Forelimb muscle (tissue), 1 donor: ENCODE measurements around the gene TRIM59. TPM values are rescaled to one million over a fixed set of nuclear protein-coding genes. Genes with fewer than 3 reads are reported as not detected.

ENCODE experiments used
- DNase-seq: peaks from one replicate; pipeline ENCODE4 v3.0.0-alpha.2; 2013; ENCODE audit warnings: low read depth
- polyA plus RNA-seq: library from polyadenylated mRNA; unstranded; fragments of 120-200 nt; gene quantifications from one replicate; pipeline ENCODE4 v1.2.1, GENCODE V29; 2013; ENCODE audit not compliant: insufficient read length

Gene TRIM59, protein sequence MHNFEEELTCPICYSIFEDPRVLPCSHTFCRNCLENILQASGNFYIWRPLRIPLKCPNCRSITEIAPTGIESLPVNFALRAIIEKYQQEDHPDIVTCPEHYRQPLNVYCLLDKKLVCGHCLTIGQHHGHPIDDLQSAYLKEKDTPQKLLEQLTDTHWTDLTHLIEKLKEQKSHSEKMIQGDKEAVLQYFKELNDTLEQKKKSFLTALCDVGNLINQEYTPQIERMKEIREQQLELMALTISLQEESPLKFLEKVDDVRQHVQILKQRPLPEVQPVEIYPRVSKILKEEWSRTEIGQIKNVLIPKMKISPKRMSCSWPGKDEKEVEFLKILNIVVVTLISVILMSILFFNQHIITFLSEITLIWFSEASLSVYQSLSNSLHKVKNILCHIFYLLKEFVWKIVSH
- 6.5 TPM for polyA plus RNA-seq

DNA sequence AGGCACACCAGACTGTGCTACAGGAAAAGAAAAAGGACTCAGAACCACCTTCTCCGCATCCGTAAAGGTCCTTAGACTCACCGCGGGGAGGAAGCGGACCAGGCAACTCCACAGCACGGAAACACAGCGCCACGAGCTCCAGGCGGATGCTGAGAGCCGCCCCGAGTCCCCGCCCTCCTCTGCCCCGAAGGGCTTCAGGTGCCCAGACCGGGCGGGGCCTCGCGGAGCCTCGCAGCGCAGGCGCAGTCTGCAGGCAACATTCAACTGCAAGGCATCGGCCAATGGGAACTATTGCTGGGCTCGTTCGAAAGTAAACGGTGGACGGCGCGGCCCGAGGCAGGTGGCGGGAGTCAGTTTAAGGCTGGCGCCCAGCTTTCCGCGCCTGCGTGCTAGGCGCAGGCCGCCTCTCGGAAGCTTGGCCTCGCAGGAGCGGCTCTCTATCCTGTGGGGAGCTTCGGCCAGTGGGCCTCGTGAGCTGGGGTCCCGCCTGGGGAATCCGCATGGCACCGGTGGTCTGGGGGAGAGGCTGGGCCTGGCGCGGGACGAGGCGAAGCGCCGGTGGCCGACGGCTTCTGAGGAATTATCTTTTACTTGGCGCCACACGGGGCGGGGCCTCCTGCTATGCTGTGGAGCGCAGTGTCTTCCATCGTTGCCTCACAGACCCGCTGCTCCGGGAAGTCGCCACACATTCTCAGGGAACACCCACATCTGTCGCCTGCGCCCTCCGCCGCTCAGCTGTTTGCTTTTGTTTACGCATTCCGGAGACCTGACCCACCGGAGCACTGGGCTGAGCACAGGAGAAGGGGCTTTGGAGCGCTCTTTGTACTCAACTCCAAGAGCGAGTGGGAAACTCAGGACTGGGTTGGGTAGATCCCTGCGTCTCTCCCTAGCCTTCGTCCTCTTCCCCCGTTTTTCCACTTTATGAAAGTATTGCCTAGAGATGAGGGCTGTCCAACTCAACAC lies at the start of gene TRIM59:
TRIM59 (minus strand) TSS at position 151 of the 963 bp plus-strand sequence. CDS start 10,603 bp downstream, outside the sequence.
- peak; percentile 81 for DNase-seq

DNA sequence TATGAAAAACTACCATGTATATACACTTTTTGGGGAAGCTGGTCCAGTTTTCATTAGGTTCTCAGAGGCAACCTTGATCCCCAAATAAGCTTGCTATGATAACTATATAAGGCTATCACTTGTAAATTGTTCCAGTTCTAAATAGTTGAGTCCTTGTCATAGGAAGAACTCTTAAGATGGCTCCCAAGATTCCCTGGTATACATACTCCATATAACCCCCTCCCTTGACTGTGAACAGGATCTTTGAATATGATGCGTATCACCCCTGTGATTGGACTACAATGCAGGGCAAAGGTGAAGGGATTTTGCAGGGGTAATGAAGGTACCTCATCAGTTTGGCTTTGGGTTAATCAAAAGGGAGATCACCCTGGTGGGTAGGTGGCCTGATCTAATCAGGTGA lies 48.6 kb upstream of the TRIM59 start:
- no peak for DNase-seq

DNA sequence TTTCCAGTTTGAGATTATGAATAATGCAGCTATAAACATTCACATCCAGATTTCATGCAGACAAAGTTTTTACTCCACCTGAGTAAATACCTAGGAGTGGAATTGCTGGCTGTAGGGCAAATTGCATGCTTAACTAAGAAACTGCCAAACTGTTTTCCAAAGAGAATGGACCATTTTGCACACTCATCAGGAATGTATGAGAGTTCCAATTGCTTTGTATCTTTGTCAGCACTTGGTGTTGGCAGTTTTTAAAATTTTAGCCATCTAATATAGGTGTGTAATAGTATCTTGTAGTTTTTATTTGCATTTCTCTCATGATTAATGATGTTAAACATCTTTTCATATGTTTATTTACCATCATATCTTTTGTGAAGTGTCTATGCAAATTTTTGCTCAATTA lies 40.6 kb upstream of the TRIM59 start:
- no peak for DNase-seq

DNA sequence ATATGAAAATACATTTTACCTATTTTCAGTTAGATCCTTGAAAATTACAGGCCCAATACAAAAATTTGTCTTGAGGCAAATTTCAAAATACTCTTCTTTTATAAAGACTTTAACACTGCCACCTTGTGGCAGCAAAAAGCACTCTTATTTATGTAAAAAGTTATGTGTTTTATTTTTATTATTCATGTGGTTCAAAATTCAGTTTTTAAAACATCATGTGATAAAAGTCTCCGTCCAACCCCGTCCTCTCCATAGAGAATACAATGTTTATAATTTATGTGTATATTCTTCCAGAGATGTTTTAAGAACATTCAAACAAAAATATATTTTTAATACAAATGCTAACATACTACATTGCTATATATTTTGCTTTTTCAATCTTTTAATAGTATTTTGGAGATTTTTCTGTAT lies 36.9 kb upstream of the TRIM59 start:
- DNase-seq = peak; percentile 29

DNA sequence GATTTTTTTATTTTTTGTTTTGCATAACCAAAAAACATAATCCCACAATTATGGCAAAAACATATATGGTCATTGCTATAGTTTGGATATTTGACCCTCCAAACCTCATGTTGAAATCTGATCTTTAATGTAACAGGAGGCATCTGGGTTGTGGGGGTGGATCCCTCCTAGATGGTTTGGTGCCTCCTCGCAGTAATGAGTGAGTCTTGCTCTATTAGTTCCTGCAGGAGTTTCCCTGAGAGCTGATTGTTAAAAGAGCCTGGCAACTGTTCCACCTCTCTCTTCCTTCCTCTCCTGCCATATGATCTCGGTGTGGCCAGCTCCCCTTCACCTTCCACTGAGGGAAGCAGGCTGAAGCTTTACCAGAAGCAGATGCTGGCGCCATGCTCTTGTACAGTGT lies 33.2 kb upstream of the TRIM59 start:
- DNase-seq = no peak

DNA sequence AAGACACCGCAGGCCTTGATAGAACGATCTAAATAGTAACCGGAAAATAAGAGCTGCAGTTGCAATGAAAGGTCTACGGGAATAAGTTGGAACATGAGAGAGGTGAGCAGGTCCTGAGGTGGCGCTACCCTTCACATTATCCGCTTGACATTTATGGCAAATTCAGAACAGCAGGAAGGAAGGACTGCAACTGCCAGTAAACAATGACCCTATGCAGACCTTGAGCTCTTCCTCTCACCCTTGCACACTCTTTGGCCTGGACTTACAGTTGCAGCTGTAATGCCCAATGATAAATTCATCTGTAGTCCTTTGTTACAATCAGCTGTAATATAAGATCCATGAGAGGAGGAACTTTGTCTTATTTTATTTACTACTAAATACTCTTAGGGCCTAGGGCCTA lies 32.3 kb upstream of the TRIM59 start:
- no peak for DNase-seq

DNA sequence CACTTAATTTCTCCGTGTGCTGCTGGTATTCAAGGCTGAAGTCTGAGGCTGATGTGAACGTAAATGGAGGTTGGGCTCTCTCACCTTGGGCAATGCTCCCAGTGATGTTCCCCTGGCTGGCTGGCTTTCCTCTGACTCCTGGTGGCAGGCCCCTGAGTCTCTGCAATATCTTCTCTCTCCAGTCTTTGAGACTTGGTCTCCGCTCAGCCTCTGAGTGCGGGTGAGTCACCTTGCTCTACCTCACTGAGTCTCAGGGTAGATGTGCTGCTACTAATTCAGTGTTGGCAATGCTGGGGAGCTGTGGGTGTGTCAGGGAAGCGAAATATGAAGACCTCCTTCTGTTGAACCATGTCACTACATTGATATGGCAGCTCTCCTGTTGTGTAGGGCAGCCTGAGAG lies 31.3 kb upstream of the TRIM59 start:
- DNase-seq = no peak

DNA sequence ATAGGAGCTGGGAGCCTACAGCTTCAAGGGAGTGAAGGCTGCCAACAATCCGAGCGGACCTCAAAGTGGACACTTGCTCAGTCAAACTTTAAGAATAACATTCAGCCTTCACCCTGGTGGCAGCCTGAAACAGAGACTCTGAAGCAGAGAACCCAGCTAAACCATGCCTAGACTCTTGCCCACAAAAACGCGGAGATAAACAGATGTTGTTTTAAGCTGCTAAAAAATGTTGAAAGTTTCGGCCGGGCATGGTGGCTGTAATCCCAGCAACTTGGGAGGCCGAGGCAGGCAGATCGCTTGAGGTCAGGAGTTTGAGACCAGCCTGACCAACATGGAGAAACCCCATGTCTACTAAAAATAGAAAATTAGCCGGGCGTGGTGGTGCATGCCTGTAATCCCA lies 29.8 kb upstream of the TRIM59 start:
- no peak for DNase-seq

DNA sequence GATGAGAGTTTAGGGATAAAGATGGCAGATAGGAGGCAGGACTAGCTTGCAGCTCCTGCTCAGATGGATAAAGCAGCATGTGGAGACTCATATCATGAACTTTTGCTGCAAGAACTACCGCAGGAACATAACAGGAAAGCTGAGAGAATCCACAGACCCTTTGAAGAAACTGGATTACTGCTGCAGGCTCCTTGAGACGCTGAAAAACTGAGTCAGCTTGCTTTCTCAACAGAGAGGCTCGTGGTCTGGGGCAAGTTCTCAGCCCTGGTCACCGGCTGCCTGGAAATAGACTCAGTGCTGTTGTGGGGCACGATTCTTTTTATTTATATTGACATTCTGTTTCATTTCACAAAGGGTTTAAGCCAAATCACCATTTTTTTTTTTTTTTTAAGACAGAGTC lies 28.8 kb upstream of the TRIM59 start:
- DNase-seq = no peak

DNA sequence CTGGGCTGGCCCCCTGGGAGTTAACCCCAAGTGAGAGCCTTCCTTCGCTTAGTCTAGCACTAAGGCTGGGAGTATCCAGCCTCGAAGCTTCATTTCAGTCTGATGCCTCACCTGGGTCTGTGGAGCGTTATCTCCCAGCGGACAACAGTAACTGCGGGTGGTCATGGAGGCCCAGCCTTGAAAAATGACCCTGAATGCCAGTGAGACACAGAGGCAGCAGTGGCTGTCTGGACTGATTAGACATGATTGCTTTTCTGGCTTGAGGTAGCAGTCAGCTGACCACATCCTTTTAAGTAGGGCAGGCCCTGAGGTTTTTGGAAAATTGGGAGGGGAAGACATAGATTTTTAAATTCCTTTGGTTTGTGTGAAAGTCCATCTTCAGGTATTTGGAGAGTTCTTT lies 28.2 kb upstream of the TRIM59 start:
- no peak for DNase-seq

DNA sequence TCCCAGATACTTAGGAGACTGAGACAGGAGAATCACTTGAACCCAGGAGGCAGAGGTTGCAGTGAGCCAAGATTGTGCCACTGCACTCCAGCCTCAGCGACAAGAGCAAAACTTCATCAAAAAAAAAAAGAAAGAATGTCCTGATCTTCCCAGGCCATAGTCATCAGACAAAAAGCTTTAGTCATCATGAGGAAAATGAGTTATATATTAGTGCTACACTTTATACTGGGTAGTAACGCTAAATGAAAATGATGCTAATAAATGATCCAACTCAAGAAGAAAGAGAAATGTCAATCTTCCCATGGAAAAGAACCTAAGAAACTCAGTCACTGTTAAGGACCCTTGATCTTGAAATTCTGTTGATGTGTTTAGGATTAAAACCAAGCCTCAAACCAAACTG lies 26.3 kb upstream of the TRIM59 start:
- DNase-seq = no peak

DNA sequence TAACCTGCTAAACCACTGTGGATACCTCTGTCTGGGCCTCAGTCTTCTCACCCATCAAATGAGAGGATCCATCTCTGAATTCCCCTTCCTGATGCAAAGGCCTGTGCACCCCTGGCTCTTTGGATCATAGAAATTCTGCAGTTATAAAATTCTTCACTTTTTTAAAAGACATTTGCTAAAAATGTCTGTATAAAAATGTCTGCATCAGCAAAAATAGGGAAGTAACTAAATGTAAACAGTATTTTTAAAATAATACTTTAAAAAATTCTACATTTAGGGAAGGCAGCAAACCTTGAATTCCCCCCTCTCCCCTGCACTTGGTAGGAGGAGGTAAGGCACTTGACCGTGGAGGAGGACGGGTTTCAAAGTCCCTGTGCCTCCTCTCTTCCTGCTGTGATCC lies 25.6 kb upstream of the TRIM59 start:
- DNase-seq = no peak

DNA sequence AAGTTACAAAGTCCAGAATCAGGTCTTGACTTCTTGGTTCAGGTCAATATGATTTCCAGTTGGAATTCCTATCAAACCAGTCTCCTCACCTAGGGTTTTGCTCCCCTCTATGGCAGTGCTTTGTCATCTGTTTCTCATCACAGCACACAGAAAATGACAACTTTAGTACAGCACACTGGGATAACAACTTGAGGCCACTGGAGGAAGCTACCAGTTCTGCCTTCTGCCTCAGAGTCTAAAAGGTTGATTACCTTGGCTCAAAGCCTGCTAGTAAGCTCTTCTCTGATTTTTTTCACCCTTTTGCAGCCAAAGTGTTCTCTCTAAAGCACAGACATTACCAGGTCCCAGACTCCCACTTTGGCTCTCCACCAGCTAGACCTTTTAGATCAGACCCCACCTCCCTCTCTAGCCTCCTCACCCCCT lies 24.8 kb upstream of the TRIM59 start:
- no peak for DNase-seq

DNA sequence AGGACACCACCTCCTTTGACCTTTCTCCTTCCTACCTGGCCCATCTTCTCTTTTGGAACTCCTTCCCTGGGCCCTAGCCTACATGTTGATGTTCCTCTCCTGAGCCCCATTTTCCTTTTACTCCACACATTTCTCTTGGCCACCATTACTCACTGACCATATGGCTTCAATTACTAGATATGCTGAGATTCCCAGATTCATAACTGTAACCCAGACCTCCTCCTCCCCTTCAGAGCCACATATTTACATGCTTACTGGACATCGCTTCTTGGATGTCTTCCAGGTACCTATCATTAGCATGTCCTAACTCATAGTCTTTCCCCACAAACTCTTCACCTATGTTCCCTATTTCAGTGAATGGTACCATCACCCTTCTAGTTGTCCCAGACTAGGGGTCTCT lies 24.4 kb upstream of the TRIM59 start:
- no peak for DNase-seq

DNA sequence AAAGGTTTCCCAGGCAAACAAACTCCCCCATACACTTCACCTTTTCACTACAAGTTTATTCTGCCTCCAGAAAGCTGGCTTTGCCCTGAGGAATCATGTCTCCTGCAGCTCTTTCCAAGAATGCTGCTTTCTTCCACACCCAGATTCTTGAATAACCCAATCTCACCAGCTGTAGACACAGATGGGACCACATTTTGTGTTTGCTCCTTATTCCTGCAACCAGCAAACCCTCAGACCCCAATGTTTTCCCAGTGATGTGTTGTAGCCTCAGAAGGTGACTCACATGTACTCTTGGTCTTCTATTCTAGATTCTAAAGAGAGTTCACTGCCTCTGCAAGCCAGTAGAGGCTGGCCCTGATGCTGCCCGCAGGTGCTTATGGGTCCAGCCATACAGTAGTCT lies 23.6 kb upstream of the TRIM59 start:
- DNase-seq = no peak

DNA sequence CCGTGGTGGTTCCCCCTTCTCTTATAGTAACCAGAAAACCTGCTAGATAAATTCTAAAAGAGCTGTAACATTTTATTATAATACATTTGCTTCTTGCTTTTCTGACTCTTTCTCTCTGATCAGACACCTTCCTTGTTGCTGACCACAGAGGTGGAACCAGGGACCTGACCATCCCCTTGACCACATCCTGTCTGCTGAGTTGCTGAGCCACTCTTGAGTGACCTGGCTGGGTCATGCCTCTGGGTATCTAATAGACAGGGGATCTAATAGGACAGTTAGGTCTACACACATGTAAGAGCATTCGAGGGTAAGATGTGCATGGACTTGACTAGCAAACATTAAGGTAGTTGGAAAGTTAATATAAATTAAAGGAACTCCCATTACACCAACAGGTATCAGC lies 22.8 kb upstream of the TRIM59 start:
- no peak for DNase-seq

DNA sequence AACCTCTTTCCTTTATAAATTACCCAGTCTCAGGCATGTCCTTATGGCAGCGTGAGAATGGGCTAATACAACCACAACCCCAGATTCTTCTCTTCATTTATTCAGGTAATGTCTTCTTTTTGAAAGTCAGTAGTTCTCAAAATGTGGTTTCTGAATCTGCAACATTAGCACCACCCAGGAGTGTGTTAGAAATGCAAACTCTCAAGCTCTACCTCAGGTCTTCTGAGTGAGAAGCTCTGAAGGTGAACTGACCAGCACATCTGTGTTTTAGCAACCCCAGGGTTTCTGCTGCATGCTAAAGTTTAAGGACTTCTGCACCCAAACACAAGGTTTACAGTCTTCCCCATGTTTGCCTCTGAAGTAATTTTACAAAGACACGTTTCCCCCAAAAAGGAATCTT lies 22.3 kb upstream of the TRIM59 start:
- no peak for DNase-seq

DNA sequence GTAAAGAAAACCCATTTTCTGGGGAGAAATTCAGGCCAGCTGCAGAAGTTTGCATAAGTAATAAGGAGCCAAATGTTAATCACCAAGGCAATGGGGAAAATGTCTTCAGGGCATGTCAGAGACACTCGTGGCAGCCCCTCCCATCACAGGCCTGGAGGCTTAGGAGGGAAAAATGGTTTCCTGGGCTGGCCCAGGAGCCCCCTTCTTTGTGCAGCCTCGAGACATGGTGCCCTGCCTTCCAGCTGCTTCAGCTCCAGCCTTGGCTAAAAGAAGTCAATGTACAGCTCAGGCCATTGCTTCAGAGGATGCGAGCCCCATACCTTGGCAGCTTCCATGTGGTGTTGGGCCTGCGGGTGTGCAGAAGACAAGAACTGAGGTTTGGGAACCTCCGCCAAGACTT lies 20.6 kb upstream of the TRIM59 start:
- no peak for DNase-seq

DNA sequence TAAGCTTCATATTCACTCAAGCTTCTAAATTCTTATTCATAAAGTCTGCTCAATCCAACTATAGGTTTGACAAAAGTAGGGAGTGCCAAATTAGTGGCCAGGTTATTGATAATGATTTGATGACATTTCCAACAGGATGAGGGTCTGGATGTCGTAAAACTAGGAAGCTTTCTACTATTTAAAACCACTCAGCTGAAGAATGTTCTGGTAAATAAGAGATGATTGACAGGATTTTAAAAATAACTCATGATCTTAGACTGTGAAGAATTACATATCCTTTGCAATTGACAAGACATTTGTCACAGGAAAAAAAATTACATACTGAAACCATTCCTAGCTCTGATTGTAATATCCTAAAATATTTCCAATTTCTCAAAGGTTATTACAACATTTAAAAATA lies 15.4 kb upstream of the TRIM59 start:
- no peak for DNase-seq

DNA sequence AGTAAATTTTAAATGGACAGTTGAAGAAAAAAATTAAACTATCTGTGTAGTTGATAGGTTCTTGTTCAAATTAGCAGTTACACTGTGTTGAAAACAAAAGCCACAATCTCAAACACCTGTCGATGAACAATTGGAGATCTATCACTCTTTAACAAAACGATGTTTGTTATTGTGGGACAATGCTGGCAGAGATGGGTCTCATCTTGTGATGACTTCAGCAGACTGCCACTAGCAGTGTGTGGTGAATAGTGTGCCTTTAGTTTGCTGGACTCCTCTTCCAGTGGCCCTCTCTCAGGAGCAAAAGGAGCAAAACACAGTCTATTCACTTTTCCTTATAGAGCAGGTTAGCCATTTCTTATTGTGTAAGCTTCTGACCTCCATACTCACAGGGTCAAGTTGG lies 14.7 kb upstream of the TRIM59 start:
- no peak for DNase-seq

DNA sequence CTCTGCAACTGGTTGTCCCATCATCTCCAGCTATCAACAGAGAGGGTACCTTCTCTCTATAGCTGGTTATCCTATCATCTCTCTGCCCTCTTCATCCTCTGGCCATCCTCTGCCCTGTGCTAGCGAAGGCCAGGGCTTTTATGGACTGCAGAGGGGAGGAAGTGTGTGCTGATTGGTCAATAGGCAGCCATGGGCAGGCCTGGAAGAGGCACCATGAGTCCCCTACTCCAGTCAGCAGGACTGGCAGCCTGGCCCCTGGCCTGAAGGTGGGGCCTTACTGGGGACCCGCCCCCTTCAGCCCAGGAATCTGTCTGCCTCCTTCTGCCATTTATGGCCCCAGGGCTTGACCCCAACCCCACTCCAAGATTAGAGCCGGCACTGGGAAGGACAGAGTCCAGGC lies 10.4 kb upstream of the TRIM59 start:
- DNase-seq = no peak

DNA sequence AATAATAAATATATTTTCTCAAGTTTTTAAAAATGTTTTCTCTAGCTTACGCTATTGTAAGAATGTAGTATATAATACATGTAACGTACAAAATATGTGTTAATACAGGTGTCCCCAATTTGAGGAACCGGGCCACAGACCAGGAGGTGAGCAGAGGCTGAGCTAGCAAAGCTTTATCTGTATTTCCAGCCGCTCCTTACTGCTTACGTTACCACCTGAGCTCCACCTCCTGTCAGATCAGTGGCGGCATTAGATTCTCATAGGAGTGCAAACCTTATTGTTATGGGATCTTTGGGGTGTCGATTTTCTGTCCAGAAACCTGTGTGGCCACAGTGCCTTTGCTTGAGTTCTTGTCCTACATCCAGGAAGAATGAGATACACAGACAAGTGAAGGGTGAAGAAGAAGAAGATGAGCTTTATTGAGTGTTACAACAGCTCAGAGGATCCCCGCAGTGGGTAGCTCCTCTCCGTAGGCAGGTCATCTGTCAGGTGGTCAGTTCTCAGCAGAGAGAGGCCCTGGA lies 9.9 kb upstream of the TRIM59 start:
- DNase-seq = no peak

DNA sequence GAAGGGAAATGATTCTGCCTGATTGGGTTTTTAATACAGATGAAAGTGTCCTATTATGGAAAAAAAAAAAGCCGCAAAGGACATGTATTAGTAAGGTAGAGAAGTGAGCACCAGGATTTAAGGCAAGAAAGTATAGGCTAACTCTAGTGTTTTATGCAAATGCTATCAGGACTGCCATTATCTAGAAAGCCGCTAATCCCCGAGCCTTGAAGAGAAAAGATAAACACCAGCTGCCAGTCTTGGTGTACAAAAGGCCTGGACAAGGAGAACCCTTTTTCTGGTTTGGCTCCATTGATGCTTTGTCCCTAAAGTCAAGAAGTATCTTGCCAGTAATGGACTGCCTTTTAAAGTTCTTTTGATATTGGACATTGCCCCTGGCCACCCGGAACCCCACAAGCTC lies 8.6 kb upstream of the TRIM59 start:
- DNase-seq = no peak
